ENCODE results near the gene PDCD7. TPM values are rescaled to one million over a fixed set of nuclear protein-coding genes. Genes with fewer than 3 reads are reported as not detected.
"Not testable (repeated sequence)": the region's sequence is repeated elsewhere in the genome, so short reads cannot be mapped to it uniquely, and the experiment has no call there.

PDCD7 gene
- total RNA-seq, 2 experiments from 2014 or later, result 34.6 to 47.3 TPM

- Histone ChIP-seq H3K4me1 (ENCODE audit: insufficient read depth, low read length, poor library complexity, severe bottlenecking) (no peaks in the 10 kb centered on the region), H3K4me2 (ENCODE audit: low read length) (no peak overlapping the region), H3K79me2 (ENCODE audit: insufficient read depth, low read depth, low read length) (no peaks in the 10 kb centered on the region), H3K9me3 (ENCODE audit: low read length) (no peaks in the 10 kb centered on the region), H3K4me3 (ENCODE audit: low read depth, low read length, poor library complexity, severe bottlenecking) (no peak overlapping the region), H4K20me1 (ENCODE audit: insufficient read depth, low read length) (no peaks in the 10 kb centered on the region), H3K9me2 (ENCODE audit: insufficient read depth, low read length) (no peaks in the 10 kb centered on the region), H3K27ac (ENCODE audit: low read depth, low read length, poor library complexity, severe bottlenecking) (no peak overlapping the region), H2AFZ (ENCODE audit: low read length) (no peak overlapping the region), H3K36me3 (ENCODE audit: insufficient read depth, low read length) (peaks cover 28% of the 10 kb centered on the region)
- DNase-seq (ENCODE audit: low spot score), result no peak
- intact Hi-C loops (cut with micrococcal nuclease; ENCODE audit: unreplicated experiment), result no loop called here
- TF ChIP-seq CTCF (conservative IDR thresholded peaks at IDR 0.05; ENCODE audit: low read length) (no peak), EZH2phosphoT487 (IDR thresholded peaks at IDR 0.05; ENCODE audit: borderline replicate concordance, low read depth, low read length) (no peak)
- no TSS peak for BruUV-seq (replicated peaks)
- CTCF ChIA-PET (ENCODE audit: unreplicated experiment), result no interaction called here
- POLR2A ChIA-PET, result interaction anchor here (0.9 kb wide), 1 partner anchor 16 kb away, joined by 3 read pairs; no protein-coding TSS in a partner anchor
Measured at GRCh38 chr15:65095011-65095746, 38.4 kb downstream of the PDCD7 start.

GRCh38 chr15:65094294-65094995, 39.2 kb downstream of the PDCD7 start:
- no peaks in the 10 kb centered on the region for H3K79me2 ChIP-seq (ENCODE audit: insufficient read depth, low read depth, low read length)
- no peak overlapping the region for H3K4me3 ChIP-seq (ENCODE audit: low read depth, low read length, poor library complexity, severe bottlenecking)
- intact Hi-C loops (cut with micrococcal nuclease; ENCODE audit: unreplicated experiment), result no loop called here
- ChIA-PET POLR2A (no interaction called here), CTCF (ENCODE audit: unreplicated experiment) (no interaction called here)
- no peak for TF ChIP-seq EZH2phosphoT487 (IDR thresholded peaks at IDR 0.05; ENCODE audit: borderline replicate concordance, low read depth, low read length)
- TF ChIP-seq CTCF (conservative IDR thresholded peaks at IDR 0.05; ENCODE audit: low read length), result no peak
- H4K20me1 ChIP-seq (ENCODE audit: insufficient read depth, low read length), result no peaks in the 10 kb centered on the region
- H3K27ac ChIP-seq (ENCODE audit: low read depth, low read length, poor library complexity, severe bottlenecking), result no peak overlapping the region
- H3K9me3 ChIP-seq (ENCODE audit: low read length), result no peaks in the 10 kb centered on the region
- H3K36me3 ChIP-seq (ENCODE audit: insufficient read depth, low read length), result peaks cover 24% of the 10 kb centered on the region
- H3K9me2 ChIP-seq (ENCODE audit: insufficient read depth, low read length), result no peaks in the 10 kb centered on the region
- H2AFZ ChIP-seq (ENCODE audit: low read length), result no peak overlapping the region
- no peak for DNase-seq (ENCODE audit: low spot score)
- no peak overlapping the region for H3K4me2 ChIP-seq (ENCODE audit: low read length)
- no TSS peak for BruUV-seq (replicated peaks)
- H3K4me1 ChIP-seq (ENCODE audit: insufficient read depth, low read length, poor library complexity, severe bottlenecking), result no peaks in the 10 kb centered on the region

- BruUV-seq (replicated peaks), result not testable (repeated sequence)
Measured at GRCh38 chr15:65093793-65094170, 39.8 kb downstream of the PDCD7 start.

More at GRCh38 chr15:65093793-65094170, 39.8 kb downstream of the PDCD7 start:
- H3K9me3 ChIP-seq (ENCODE audit: low read length); H3K4me2 ChIP-seq (ENCODE audit: low read length); H3K4me1 ChIP-seq (ENCODE audit: insufficient read depth, low read length, poor library complexity, severe bottlenecking); H4K20me1 ChIP-seq (ENCODE audit: insufficient read depth, low read length); H3K4me3 ChIP-seq (ENCODE audit: low read depth, low read length, poor library complexity, severe bottlenecking); H3K79me2 ChIP-seq (ENCODE audit: insufficient read depth, low read depth, low read length); POLR2A ChIA-PET; DNase-seq (ENCODE audit: low spot score); H3K9me2 ChIP-seq (ENCODE audit: insufficient read depth, low read length); CTCF ChIA-PET (ENCODE audit: unreplicated experiment); H2AFZ ChIP-seq (ENCODE audit: low read length); H3K27ac ChIP-seq (ENCODE audit: low read depth, low read length, poor library complexity, severe bottlenecking); intact Hi-C loops (cut with micrococcal nuclease; ENCODE audit: unreplicated experiment): not testable (repeated sequence)
- peaks cover 17% of the 10 kb centered on the region for H3K36me3 ChIP-seq (ENCODE audit: insufficient read depth, low read length)
